Psoas muscle (tissue), 8 donors: Measurements from ENCODE around the gene FPR3. TPM values are rescaled to one million over a fixed set of nuclear protein-coding genes. Genes with fewer than 3 reads are reported as not detected.
"Not testable (repeated sequence)": the region's sequence is repeated elsewhere in the genome, so short reads cannot be mapped to it uniquely, and the experiment has no call there.

Experiments
- ATAC-seq, 4 donors: fragments of 200-7000 bp; cut with Tn5 transposase; one replicate each; pipeline ENCODE4 v1.9.1; 2020; ENCODE audit warnings: moderate library complexity in 3 of 4, mild to moderate bottlenecking in 2 of 4
- DNase-seq, 2 donors: peaks; one replicate each; pipeline ENCODE4 v3.0.0-alpha.2; 2020
- H3K27ac ChIP-seq: fragments of 200-600 bp; one replicate; pipeline ENCODE4 v1.8.0; 2022
- H3K27me3 ChIP-seq, 3 donors: fragments of 200-600 bp in 1 of 3; one replicate each; pipeline versions ENCODE4 v1.6.1 to v1.8.0; 2013 to 2022; ENCODE audit warnings: low read length in 2 of 3, mild to moderate bottlenecking in 2 of 3, moderate library complexity in 1 of 3; ENCODE audit not compliant: insufficient read depth in 3 of 3
- H3K36me3 ChIP-seq, 2 donors: fragments of 200-600 bp in 1 of 2; one replicate each; pipeline versions ENCODE4 v1.6.1 to v1.8.0; 2013 to 2022; ENCODE audit warnings: low read depth in 1 of 2, mild to moderate bottlenecking in 1 of 2, moderate library complexity in 1 of 2; ENCODE audit not compliant: insufficient read depth in 1 of 2
- H3K4me1 ChIP-seq: fragments of 200-600 bp; one replicate; pipeline ENCODE4 v1.8.0; 2022
- H3K4me3 ChIP-seq: fragments of 200-600 bp; one replicate; pipeline ENCODE4 v1.8.0; 2022; ENCODE audit warnings: mild to moderate bottlenecking
- H3K9me3 ChIP-seq: fragments of 200-600 bp; one replicate; pipeline ENCODE4 v1.8.0; 2022
- WGBS, 3 donors: extraction: QIAGEN DNeasy Blood & Tissue Kit; methylation state at CpG; one replicate each; pipeline versions ENCODE4 v1.1.6 to v1.1.7; 2013; 5-methylcytosine and 5-hydroxymethylcytosine counted together
- intact Hi-C, 2 donors: fragments of 100-400 bp; cut with DNase I; formaldehyde crosslinking; loops; one replicate each; pipeline versions ENCODE4 v1.11.0 to v1.14.2; 2022
- polyA plus RNA-seq, 3 donors: library from polyadenylated mRNA; stranded (reverse); fragments of 200-250 nt; gene quantifications; one replicate each; pipeline ENCODE4 v1.2.3, GENCODE V29; 2013
- total RNA-seq, 4 donors: library from RNA; stranded (reverse); fragmentation: NEBNext Ultra II Directional in 2 of 4; extraction: Animal tissue kit (Norgen Biotek cat#: 25700) in 2 of 4; gene quantifications; one replicate each; pipeline versions ENCODE4 v1.2.1 to v1.2.4, GENCODE V29; 2021 to 2023
- TF ChIP-seq, protein P1 (sequence below): fragments of 200-600 bp; IDR thresholded peaks from one replicate; pipeline ENCODE4 v1.8.0; 2022; ENCODE audit warnings: antibody characterized with exemption
- donor health status: healthy with polysubstance abuse.
- donor health status: DM: no; HTN: no; CAD: no; lungs with moderate emphysema.
- donor health status: Bipolar disorder and iron deficiency.
- donor health status: healthy.
- donor health status: DM: yes; HTN: yes; CAD: no.
- donor health status: DM: no; HTN: no; CAD: no.
- donor health status: DM: no; HTN: no; CAD: no.
- donor health status: DM: yes; HTN: yes; CAD: no.

The FPR3 gene
- total and polyA plus RNA-seq, 7 donors = 0.27 to 2.3 (median 1.2) TPM

DNA sequence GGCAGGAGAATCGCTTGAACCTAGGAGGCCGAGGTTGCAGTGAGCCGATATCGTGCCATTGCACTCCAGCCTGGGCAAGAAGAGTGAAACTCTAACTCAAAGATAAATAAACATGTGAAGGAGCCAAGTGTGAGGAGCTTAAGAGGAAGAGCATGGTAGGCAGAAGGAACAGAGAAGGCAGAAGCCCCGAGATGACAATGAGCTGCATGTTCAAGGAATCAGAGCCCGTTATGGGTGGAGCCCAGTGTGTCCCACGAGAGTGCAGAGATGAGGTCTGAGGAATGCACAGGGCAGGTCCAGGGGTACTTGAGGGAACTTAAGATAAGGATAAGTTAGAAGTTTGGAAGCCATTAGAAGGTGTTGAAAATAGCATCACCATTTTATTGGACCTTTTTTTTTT, 33.3 kb upstream of the FPR3 start:
- no peak for DNase-seq
- Histone ChIP-seq H3K9me3 (no peaks in the 10 kb centered on the region), H3K27me3 (peaks cover 0 to 4% (median 3%) of the 10 kb centered on the region in 3 donors), H3K36me3 (no peaks in the 10 kb centered on the region), H3K27ac (no peak overlapping the region), H3K4me1 (no peaks in the 10 kb centered on the region), H3K4me3 (no peak overlapping the region)
- intact Hi-C loops = no loop called here
- WGBS, 3 donors = 82 to 83% (median 83%) methylated on average over 7 of the region's 7 CpGs
- no peak for ATAC-seq
- TF ChIP-seq, protein P1, sequence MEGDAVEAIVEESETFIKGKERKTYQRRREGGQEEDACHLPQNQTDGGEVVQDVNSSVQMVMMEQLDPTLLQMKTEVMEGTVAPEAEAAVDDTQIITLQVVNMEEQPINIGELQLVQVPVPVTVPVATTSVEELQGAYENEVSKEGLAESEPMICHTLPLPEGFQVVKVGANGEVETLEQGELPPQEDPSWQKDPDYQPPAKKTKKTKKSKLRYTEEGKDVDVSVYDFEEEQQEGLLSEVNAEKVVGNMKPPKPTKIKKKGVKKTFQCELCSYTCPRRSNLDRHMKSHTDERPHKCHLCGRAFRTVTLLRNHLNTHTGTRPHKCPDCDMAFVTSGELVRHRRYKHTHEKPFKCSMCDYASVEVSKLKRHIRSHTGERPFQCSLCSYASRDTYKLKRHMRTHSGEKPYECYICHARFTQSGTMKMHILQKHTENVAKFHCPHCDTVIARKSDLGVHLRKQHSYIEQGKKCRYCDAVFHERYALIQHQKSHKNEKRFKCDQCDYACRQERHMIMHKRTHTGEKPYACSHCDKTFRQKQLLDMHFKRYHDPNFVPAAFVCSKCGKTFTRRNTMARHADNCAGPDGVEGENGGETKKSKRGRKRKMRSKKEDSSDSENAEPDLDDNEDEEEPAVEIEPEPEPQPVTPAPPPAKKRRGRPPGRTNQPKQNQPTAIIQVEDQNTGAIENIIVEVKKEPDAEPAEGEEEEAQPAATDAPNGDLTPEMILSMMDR = no peak

GRCh38 chr19:51765086-51765485, 29.9 kb upstream of the FPR3 start:
- no peaks in the 10 kb centered on the region for H3K36me3 ChIP-seq
- TF ChIP-seq, protein P1 = no peak
- peaks cover 0 to 4% (median 3%) of the 10 kb centered on the region in 3 donors for H3K27me3 ChIP-seq
- DNase-seq (no peak), ATAC-seq (no peak)
- WGBS, 3 donors = 46 to 58% (median 46%) methylated on average over 5 of the region's 5 CpGs
- H3K4me3 ChIP-seq = no peak overlapping the region
- H3K4me1 ChIP-seq = no peaks in the 10 kb centered on the region
- no peaks in the 10 kb centered on the region for H3K9me3 ChIP-seq
- intact Hi-C loops = no loop called here
- no peak overlapping the region for H3K27ac ChIP-seq

DNA sequence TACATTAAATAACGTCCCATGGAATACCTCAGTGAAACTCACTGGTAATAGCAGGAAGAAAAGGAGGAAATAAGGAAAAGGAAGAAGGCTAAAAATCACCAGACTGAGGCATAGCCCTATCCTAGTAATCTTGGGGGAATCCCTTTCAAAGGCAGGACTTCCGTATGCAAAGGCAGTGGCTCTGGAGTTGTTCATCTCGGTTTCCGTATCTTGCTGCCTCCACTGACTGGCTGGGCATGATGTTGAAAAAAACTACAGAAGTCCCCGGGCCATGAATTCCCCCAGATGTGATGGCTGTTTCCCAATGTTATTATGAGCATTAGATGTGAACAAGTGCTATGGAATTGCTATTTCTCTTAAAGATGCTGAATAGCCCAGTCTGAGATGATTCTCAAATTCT, 28.5 kb upstream of the FPR3 start:
- ATAC-seq (no peak), DNase-seq (no peak)
- Histone ChIP-seq H3K27me3 (peaks cover 0 to 8% (median 3%) of the 10 kb centered on the region in 3 donors), H3K9me3 (no peaks in the 10 kb centered on the region), H3K36me3 (no peaks in the 10 kb centered on the region), H3K4me1 (no peaks in the 10 kb centered on the region), H3K4me3 (no peak overlapping the region), H3K27ac (no peak overlapping the region)
- intact Hi-C loops = no loop called here
- TF ChIP-seq, protein P1 = no peak
- 55 to 62% (median 60%) methylated on average over 5 of the region's 5 CpGs for WGBS, 3 donors

DNA sequence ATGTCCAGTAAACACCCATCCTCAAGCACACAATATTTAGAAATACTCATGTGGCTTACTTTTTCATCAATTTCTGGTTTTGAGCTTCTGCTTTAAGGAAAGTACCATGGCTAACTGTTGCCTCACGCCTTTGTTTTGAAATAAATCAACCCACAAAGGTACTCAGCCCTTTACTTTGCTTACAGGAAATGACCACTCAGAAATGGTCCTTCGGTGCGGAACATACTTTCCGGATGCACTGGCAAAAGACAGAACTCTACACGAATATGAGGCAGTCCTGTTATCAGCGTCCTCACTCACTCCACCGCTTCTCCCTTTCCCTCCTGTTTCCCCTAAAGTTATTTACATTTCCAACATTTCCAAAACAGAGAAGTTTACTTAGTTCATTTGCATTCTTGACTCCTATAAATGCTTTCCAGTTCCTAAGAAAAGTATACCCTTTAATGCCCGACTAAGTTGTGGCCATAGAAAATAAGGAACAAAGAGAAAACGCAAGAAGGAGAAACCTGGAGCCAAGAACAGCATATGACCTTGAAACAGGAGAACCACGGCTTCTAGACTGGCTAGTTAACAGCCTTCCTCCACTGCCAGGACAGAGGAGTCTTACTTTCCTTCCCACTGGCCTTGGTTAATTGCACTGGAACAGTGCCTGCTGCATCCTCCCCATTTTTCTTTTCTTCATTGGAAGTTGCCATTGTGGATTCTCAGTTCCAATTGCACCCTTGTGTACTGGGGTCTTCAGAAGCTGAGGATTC, 23.4 kb upstream of the FPR3 start:
- H3K27me3 ChIP-seq = peaks cover 0 to 4% (median 0%) of the 10 kb centered on the region in 3 donors
- no peak overlapping the region for H3K27ac ChIP-seq
- no peaks in the 10 kb centered on the region for H3K9me3 ChIP-seq
- H3K4me1 ChIP-seq = no peaks in the 10 kb centered on the region
- H3K36me3 ChIP-seq = no peaks in the 10 kb centered on the region
- TF ChIP-seq, protein P1 = no peak
- H3K4me3 ChIP-seq = no peak overlapping the region
- no peak for DNase-seq
- WGBS, 3 donors = 57 to 67% (median 67%) methylated on average over 10 of the region's 10 CpGs
- ATAC-seq = no peak
- intact Hi-C loops = no loop called here

GRCh38 chr19:51772977-51773376, 22.0 kb upstream of the FPR3 start:
- 52 to 63% (median 57%) methylated on average over 6 of the region's 6 CpGs for WGBS, 3 donors
- ATAC-seq = no peak
- no peak overlapping the region for H3K4me3 ChIP-seq
- H3K9me3 ChIP-seq = no peaks in the 10 kb centered on the region
- H3K4me1 ChIP-seq = no peaks in the 10 kb centered on the region
- H3K27me3 ChIP-seq = peaks cover 0 to 4% (median 0%) of the 10 kb centered on the region in 3 donors
- TF ChIP-seq, protein P1 = no peak
- intact Hi-C loops = no loop called here
- no peaks in the 10 kb centered on the region for H3K36me3 ChIP-seq
- DNase-seq = no peak
- no peak overlapping the region for H3K27ac ChIP-seq

DNA sequence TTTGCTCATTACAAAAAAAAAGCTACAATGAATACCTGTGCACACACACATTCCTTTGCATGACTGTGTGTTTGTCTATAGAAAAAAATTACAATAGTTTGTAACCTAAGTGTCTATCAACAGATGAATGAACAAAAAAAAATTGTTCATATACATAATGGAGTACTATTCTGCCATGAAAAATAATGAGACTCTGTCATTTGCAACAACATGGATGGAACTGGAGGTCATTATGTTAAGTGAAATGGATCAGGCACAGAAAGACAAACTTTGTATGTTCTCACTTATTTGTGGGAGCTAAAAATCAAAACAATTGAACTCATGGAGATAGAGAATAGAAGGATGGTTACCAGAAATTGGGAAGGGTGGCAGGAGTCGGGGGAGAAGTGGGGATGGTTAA, 18.4 kb upstream of the FPR3 start:
- H3K36me3 ChIP-seq, H3K9me3 ChIP-seq, H3K4me3 ChIP-seq, H3K4me1 ChIP-seq, H3K27ac ChIP-seq, DNase-seq, ATAC-seq: not testable (repeated sequence)
- intact Hi-C loops = loop anchor here in 1 of 2 donors (5.0 kb wide), 1 partner anchor 304 kb away; no protein-coding TSS in a partner anchor
- H3K27me3 ChIP-seq = peaks cover 0 to 19% (median 0%) of the 10 kb centered on the region in 3 donors
- WGBS, 3 donors = 90 to 96% (median 93%) methylated on average over 1 of the region's 1 CpG
